Activated CD8-positive, alpha-beta T cell treated with anti-CD3 and anti-CD28 coated beads for 36 hours (primary cell): ENCODE measurements around the gene ZIC5. TPM values are rescaled to one million over a fixed set of nuclear protein-coding genes. Genes with fewer than 3 reads are reported as not detected.
A peak's percentile ranks its signal among the peaks of the same experiment; 100 is the strongest.

ENCODE experiments used
- ATAC-seq: fragments of 200-7000 bp; cut with Tn5 transposase; one replicate; pipeline ENCODE4 v1.10.0; 2021; ENCODE audit warnings: mild to moderate bottlenecking, moderate library complexity
- CTCF ChIA-PET: fragments of 350-600 bp; sonication (Branson Sonifier 250); formaldehyde crosslinking; loops from one replicate; lab custom pipeline; 2021; ENCODE audit warnings: antibody characterized with exemption; lab: Charles Lee
- POLR2A ChIA-PET: fragments of 350-600 bp; sonication (Branson Sonifier 250); formaldehyde crosslinking; loops from one replicate; lab custom pipeline; 2021; ENCODE audit warnings: antibody characterized with exemption; lab: Charles Lee
- DNase-seq: peaks from one replicate; pipeline ENCODE4 v3.0.0-alpha.2; 2020
- H3K27ac Mint-ChIP-seq: one replicate; pipeline ENCODE4 v1.8.0; 2021; ENCODE audit warnings: mild to moderate bottlenecking, mixed read lengths
- H3K27me3 Mint-ChIP-seq: one replicate; pipeline ENCODE4 v1.8.0; 2021; ENCODE audit warnings: mixed read lengths
- H3K36me3 Mint-ChIP-seq: one replicate; pipeline ENCODE4 v1.8.0; 2021; ENCODE audit warnings: low read depth, mixed read lengths
- H3K4me1 Mint-ChIP-seq: one replicate; pipeline ENCODE4 v1.8.0; 2021; ENCODE audit warnings: low read depth, mixed read lengths
- H3K4me3 Mint-ChIP-seq: one replicate; pipeline ENCODE4 v1.8.0; 2021; ENCODE audit warnings: mild to moderate bottlenecking, moderate library complexity, mixed read lengths
- H3K9me3 Mint-ChIP-seq: one replicate; pipeline ENCODE4 v1.8.0; 2021; ENCODE audit warnings: mixed read lengths
- CTCF ChIP-seq: fragments of 200-600 bp; IDR thresholded peaks from one replicate; pipeline ENCODE4 v1.8.0; 2022; ENCODE audit warnings: antibody characterized with exemption, mild to moderate bottlenecking
- intact Hi-C: fragments of 100-400 bp; cut with micrococcal nuclease; formaldehyde crosslinking; loops from one replicate; pipeline ENCODE4 v1.10.0; 2022
- total RNA-seq, 2 experiments: library from RNA; stranded (reverse); gene quantifications; one replicate each; pipeline ENCODE4 v1.2.3, GENCODE V29; 2021

Gene ZIC5
- total RNA-seq, 2 experiments from 2014 or later: not detected

- no peak for TF ChIP-seq CTCF
- ATAC-seq (no peak), DNase-seq (no peak)
- peaks cover 19% of the 10 kb centered on the region for H3K4me1 Mint-ChIP-seq
- H3K4me3 Mint-ChIP-seq: peak overlapping the region; percentile 4
- CTCF ChIA-PET: no interaction called here
- intact Hi-C loops: no loop called here
- H3K9me3 Mint-ChIP-seq: peaks cover 20% of the 10 kb centered on the region
- no peak overlapping the region for H3K27ac Mint-ChIP-seq
- peaks cover 75% of the 10 kb centered on the region for H3K27me3 Mint-ChIP-seq
- H3K36me3 Mint-ChIP-seq: peaks cover 6% of the 10 kb centered on the region
- POLR2A ChIA-PET: no interaction called here
Measured at GRCh38 chr13:99972190-99972731, 694 bp upstream of the ZIC5 start.

GRCh38 chr13:99970651-99971575, 654 bp downstream of the ZIC5 start:
- intact Hi-C loops: no loop called here
- peak overlapping the region; percentile 44 for H3K4me3 Mint-ChIP-seq
- POLR2A ChIA-PET: no interaction called here

GRCh38 chr13:99969919-99970650, 1.5 kb downstream of the ZIC5 start:
- CTCF ChIA-PET: interaction anchor here (0.9 to 1.3 kb wide), 4 partner anchors 11 to 265 kb away, joined by 3 to 4 read pairs (median 4); partner anchors contain the start of gene ZIC2
- Mint-ChIP-seq H3K4me1 (peaks cover 19% of the 10 kb centered on the region), H3K36me3 (peaks cover 6% of the 10 kb centered on the region), H3K27me3 (peaks cover 73% of the 10 kb centered on the region), H3K9me3 (peaks cover 14% of the 10 kb centered on the region), H3K27ac (peak overlapping the region; percentile 69), H3K4me3 (peak overlapping the region; percentile 71)
- ATAC-seq (peak; percentile 60), DNase-seq (peak; percentile 65)
- POLR2A ChIA-PET: no interaction called here
- intact Hi-C loops: no loop called here
- no peak for TF ChIP-seq CTCF

More at GRCh38 chr13:99970651-99971575, 654 bp downstream of the ZIC5 start:
- Mint-ChIP-seq H3K36me3 (peaks cover 6% of the 10 kb centered on the region), H3K9me3 (peaks cover 14% of the 10 kb centered on the region), H3K4me1 (peaks cover 19% of the 10 kb centered on the region), H3K27ac (no peak overlapping the region), H3K27me3 (peaks cover 74% of the 10 kb centered on the region)
- CTCF ChIA-PET: interaction anchor here (1.0 to 1.3 kb wide), 3 partner anchors 10 to 264 kb away, joined by 3 to 4 read pairs (median 4); partner anchors contain the start of gene ZIC2
- peak; percentile 14 for ATAC-seq
- DNase-seq: no peak
- no peak for TF ChIP-seq CTCF

DNA sequence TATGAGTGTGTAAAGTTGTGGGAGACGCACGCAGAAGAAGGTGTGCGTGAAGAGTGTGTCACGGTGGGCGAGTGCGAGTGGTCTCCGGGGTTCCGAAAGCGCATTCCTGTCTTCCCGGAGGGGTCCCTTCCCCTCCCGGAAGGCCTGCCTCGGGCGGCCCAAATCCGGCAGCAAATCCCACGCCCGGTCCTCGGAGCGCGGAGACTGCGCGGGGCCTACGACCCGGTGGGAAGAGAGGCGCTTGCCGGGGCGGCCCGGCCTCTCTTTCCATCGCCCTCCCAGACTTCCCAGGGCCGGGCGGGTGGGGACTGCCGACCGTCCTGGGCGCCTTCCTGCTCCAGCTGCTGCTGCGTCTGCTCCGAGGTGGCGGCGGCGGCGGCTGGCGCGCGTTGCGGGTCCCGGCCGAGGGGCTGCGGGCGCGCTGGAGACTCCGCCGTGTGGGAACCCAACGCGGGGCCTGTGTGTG, 2.1 kb downstream of the ZIC5 start:
- ChIA-PET POLR2A (no interaction called here), CTCF (interaction anchor here (0.9 to 1.0 kb wide), 2 partner anchors 17 to 266 kb away, joined by 4 read pairs; no protein-coding TSS in a partner anchor)
- H3K36me3 Mint-ChIP-seq: peaks cover 6% of the 10 kb centered on the region
- intact Hi-C loops: no loop called here
- peak overlapping the region; percentile 9 for H3K27ac Mint-ChIP-seq
- DNase-seq (no peak), ATAC-seq (no peak)
- no peak for TF ChIP-seq CTCF
- H3K4me3 Mint-ChIP-seq: peak overlapping the region; percentile 71
- peaks cover 67% of the 10 kb centered on the region for H3K27me3 Mint-ChIP-seq
- H3K9me3 Mint-ChIP-seq: peaks cover 13% of the 10 kb centered on the region
- H3K4me1 Mint-ChIP-seq: peaks cover 19% of the 10 kb centered on the region
